ENCODE data around the gene GPR132. TPM values are rescaled to one million over a fixed set of nuclear protein-coding genes. Genes with fewer than 3 reads are reported as not detected.

The GPR132 gene
- total RNA-seq, 1 experiment from 2014 or later: 0.10 TPM

DNA sequence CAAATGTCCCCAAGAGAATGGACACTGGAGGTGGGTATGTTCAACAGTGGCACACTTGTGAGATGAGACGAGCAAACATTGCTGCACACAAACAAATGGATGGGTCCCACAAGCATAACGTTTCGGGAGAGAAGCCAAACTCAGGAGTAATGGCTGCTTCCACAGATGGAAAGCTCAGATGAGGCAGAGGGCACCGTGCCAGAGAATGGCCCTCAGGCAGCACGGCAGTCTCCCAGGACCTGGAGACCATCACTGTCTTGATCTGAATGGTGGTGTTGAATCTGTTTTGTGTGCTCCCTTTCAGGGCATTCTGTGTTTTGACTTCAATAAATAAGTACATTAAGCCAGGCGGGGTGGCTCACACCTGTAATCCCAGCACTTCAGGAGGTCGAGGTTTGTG is 35.8 kb downstream of the GPR132 start:
- no peaks in the 10 kb centered on the region for H4K20me1 ChIP-seq (ENCODE audit: insufficient read depth)
- H3K27me3 ChIP-seq (ENCODE audit: insufficient read depth, low read length): no peaks in the 10 kb centered on the region
- H3K9me3 ChIP-seq (ENCODE audit: control insufficient read depth in 1 of 2, insufficient read depth in 1 of 2, low read depth in 1 of 2, low read length in 2 of 2): no peaks in the 10 kb centered on the region
- no peaks in the 10 kb centered on the region for H3K9me2 ChIP-seq (ENCODE audit: insufficient read depth)
- H2AFZ ChIP-seq (ENCODE audit: low read depth, low read length, poor library complexity, severe bottlenecking): no peak overlapping the region
- no peak overlapping the region for H3K27ac ChIP-seq (ENCODE audit: low read depth, low read length)
- ATAC-seq (no peak), DNase-seq (ENCODE audit: low read depth, low spot score) (no peak)
- BruUV-seq (replicated peaks): no TSS peak
- no peak overlapping the region for H3K4me3 ChIP-seq (replicated peaks in 1 of 2; ENCODE audit: low read depth in 1 of 2, low read length in 2 of 2)
- TF ChIP-seq YY1 (IDR thresholded peaks at IDR 0.05; ENCODE audit: extremely low read depth, insufficient replicate concordance, low read depth, low read length): no peak
- TF ChIP-seq POLR2A (IDR thresholded peaks at IDR 0.05; ENCODE audit: borderline replicate concordance, extremely low read depth, insufficient read depth, insufficient read length): no peak
- no peak for TF ChIP-seq CBX3 (IDR thresholded peaks at IDR 0.05; ENCODE audit: low read depth)
- no peak for TF ChIP-seq JUND (IDR thresholded peaks at IDR 0.05)
- TF ChIP-seq EZH2 (IDR thresholded peaks at IDR 0.05): no peak
- no peak for TF ChIP-seq RAD21 (IDR thresholded peaks at IDR 0.05; ENCODE audit: low read depth)
- TF ChIP-seq CEBPB (IDR thresholded peaks at IDR 0.05; ENCODE audit: low read depth): no peak
- TF ChIP-seq, protein P1, sequence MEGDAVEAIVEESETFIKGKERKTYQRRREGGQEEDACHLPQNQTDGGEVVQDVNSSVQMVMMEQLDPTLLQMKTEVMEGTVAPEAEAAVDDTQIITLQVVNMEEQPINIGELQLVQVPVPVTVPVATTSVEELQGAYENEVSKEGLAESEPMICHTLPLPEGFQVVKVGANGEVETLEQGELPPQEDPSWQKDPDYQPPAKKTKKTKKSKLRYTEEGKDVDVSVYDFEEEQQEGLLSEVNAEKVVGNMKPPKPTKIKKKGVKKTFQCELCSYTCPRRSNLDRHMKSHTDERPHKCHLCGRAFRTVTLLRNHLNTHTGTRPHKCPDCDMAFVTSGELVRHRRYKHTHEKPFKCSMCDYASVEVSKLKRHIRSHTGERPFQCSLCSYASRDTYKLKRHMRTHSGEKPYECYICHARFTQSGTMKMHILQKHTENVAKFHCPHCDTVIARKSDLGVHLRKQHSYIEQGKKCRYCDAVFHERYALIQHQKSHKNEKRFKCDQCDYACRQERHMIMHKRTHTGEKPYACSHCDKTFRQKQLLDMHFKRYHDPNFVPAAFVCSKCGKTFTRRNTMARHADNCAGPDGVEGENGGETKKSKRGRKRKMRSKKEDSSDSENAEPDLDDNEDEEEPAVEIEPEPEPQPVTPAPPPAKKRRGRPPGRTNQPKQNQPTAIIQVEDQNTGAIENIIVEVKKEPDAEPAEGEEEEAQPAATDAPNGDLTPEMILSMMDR (IDR thresholded peaks at IDR 0.05 in 2 of 3, conservative IDR thresholded peaks at IDR 0.05 in 1 of 3; ENCODE audit: borderline replicate concordance in 1 of 3, insufficient read depth in 1 of 3, low read depth in 2 of 3, low read length in 2 of 3): no peak
- TF ChIP-seq SIN3A (IDR thresholded peaks at IDR 0.05; ENCODE audit: low read depth): no peak
- TF ChIP-seq, protein P2, sequence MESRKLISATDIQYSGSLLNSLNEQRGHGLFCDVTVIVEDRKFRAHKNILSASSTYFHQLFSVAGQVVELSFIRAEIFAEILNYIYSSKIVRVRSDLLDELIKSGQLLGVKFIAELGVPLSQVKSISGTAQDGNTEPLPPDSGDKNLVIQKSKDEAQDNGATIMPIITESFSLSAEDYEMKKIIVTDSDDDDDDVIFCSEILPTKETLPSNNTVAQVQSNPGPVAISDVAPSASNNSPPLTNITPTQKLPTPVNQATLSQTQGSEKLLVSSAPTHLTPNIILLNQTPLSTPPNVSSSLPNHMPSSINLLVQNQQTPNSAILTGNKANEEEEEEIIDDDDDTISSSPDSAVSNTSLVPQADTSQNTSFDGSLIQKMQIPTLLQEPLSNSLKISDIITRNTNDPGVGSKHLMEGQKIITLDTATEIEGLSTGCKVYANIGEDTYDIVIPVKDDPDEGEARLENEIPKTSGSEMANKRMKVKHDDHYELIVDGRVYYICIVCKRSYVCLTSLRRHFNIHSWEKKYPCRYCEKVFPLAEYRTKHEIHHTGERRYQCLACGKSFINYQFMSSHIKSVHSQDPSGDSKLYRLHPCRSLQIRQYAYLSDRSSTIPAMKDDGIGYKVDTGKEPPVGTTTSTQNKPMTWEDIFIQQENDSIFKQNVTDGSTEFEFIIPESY (IDR thresholded peaks at IDR 0.05; ENCODE audit: extremely low read depth, insufficient replicate concordance, low read length): no peak
- TF ChIP-seq, protein P3, sequence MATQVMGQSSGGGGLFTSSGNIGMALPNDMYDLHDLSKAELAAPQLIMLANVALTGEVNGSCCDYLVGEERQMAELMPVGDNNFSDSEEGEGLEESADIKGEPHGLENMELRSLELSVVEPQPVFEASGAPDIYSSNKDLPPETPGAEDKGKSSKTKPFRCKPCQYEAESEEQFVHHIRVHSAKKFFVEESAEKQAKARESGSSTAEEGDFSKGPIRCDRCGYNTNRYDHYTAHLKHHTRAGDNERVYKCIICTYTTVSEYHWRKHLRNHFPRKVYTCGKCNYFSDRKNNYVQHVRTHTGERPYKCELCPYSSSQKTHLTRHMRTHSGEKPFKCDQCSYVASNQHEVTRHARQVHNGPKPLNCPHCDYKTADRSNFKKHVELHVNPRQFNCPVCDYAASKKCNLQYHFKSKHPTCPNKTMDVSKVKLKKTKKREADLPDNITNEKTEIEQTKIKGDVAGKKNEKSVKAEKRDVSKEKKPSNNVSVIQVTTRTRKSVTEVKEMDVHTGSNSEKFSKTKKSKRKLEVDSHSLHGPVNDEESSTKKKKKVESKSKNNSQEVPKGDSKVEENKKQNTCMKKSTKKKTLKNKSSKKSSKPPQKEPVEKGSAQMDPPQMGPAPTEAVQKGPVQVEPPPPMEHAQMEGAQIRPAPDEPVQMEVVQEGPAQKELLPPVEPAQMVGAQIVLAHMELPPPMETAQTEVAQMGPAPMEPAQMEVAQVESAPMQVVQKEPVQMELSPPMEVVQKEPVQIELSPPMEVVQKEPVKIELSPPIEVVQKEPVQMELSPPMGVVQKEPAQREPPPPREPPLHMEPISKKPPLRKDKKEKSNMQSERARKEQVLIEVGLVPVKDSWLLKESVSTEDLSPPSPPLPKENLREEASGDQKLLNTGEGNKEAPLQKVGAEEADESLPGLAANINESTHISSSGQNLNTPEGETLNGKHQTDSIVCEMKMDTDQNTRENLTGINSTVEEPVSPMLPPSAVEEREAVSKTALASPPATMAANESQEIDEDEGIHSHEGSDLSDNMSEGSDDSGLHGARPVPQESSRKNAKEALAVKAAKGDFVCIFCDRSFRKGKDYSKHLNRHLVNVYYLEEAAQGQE (IDR thresholded peaks at IDR 0.05; ENCODE audit: low read depth): no peak
- TF ChIP-seq SRF (IDR thresholded peaks at IDR 0.05; ENCODE audit: low read depth): no peak
- no peak for TF ChIP-seq FOSL1 (IDR thresholded peaks at IDR 0.05; ENCODE audit: low read depth)
- ChIA-PET POLR2A (no interaction called here), CTCF (no interaction called here), RAD21 (ENCODE audit: low non-redundant PET in 1 of 2, low total read pairs in 2 of 2, uncharacterized antibody in 2 of 2, unreplicated experiment in 2 of 2) (no interaction called here)
- H3K4me2 ChIP-seq (ENCODE audit: low read length): no peak overlapping the region
- H3K4me1 ChIP-seq (ENCODE audit: control insufficient read depth in 1 of 2, insufficient read depth in 2 of 2, low read length in 2 of 2): peaks cover 10 to 31% of the 10 kb centered on the region in 2 experiments
- H3K36me3 ChIP-seq (ENCODE audit: control insufficient read depth in 1 of 2, insufficient read depth in 2 of 2, low read length in 2 of 2): no peaks in the 10 kb centered on the region
- no peaks in the 10 kb centered on the region for H3K79me2 ChIP-seq (ENCODE audit: insufficient read depth, low read length)
- H3K9ac ChIP-seq (ENCODE audit: low read length): no peak overlapping the region
- intact Hi-C loops (cut with micrococcal nuclease): no loop called here
